Nephron (organoid): ENCODE results near the gene TTC9C.

Source experiments
- H3K27ac Mint-ChIP-seq, 3 experiments: 2 replicates each; pipeline ENCODE4 v1.8.0; 2020; ENCODE audit warnings: mixed read lengths in 3 of 3, mild to moderate bottlenecking in 2 of 3, moderate library complexity in 1 of 3
- H3K27me3 Mint-ChIP-seq: 2 replicates; pipeline ENCODE4 v1.8.0; 2021; ENCODE audit warnings: low read depth, mild to moderate bottlenecking, moderate library complexity, mixed read lengths
- H3K36me3 Mint-ChIP-seq: 2 replicates; pipeline ENCODE4 v1.8.0; 2020; ENCODE audit warnings: low read depth, mixed read lengths
- H3K4me1 Mint-ChIP-seq: 2 replicates; pipeline ENCODE4 v1.8.0; 2020; ENCODE audit warnings: mixed read lengths
- H3K4me3 Mint-ChIP-seq, 3 experiments: 2 replicates each; pipeline ENCODE4 v1.8.0; 2020; ENCODE audit warnings: mild to moderate bottlenecking in 3 of 3, mixed read lengths in 3 of 3, moderate library complexity in 2 of 3
- H3K9me3 Mint-ChIP-seq: 2 replicates; pipeline ENCODE4 v1.8.0; 2020; ENCODE audit warnings: mixed read lengths
- TF ChIP-seq, protein P1 (sequence below), 3 experiments: fragments of 200-600 bp; sonication (generic); IDR thresholded peaks; one replicate each; pipeline ENCODE4 v1.5.0; 2021; ENCODE audit warnings: antibody characterized with exemption in 3 of 3; ENCODE audit not compliant: unreplicated experiment in 3 of 3

Gene TTC9C

DNA sequence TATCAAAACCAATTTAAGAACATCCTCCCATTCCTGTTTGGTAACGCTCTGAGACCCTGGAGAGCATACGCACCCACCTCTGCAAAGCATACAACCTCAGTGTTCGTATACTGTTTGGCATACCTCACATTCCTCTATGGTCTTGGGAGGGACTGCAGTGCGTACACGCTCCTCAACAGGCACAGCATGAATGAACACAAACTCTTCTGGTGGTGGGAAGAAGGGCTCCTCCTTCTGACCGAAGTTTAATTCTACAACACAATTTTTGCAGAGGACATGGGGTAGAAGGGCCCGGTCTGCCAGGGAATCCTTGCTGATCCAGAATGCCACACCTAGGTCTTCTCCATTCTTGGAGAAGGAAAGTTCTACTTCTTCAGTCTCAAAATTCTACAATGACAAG lies 6.3 kb upstream of the TTC9C start:
- Mint-ChIP-seq H3K4me3 (peak overlapping the region; percentile 48 to 69 (median 67)), H3K36me3 (peaks cover 76% of the 10 kb centered on the region), H3K9me3 (no peaks in the 10 kb centered on the region), H3K27me3 (no peaks in the 10 kb centered on the region), H3K4me1 (peaks cover 30% of the 10 kb centered on the region), H3K27ac (peak overlapping the region; percentile 7 to 59 (median 49))
- TF ChIP-seq, protein P1, sequence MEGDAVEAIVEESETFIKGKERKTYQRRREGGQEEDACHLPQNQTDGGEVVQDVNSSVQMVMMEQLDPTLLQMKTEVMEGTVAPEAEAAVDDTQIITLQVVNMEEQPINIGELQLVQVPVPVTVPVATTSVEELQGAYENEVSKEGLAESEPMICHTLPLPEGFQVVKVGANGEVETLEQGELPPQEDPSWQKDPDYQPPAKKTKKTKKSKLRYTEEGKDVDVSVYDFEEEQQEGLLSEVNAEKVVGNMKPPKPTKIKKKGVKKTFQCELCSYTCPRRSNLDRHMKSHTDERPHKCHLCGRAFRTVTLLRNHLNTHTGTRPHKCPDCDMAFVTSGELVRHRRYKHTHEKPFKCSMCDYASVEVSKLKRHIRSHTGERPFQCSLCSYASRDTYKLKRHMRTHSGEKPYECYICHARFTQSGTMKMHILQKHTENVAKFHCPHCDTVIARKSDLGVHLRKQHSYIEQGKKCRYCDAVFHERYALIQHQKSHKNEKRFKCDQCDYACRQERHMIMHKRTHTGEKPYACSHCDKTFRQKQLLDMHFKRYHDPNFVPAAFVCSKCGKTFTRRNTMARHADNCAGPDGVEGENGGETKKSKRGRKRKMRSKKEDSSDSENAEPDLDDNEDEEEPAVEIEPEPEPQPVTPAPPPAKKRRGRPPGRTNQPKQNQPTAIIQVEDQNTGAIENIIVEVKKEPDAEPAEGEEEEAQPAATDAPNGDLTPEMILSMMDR (IDR thresholded peaks at IDR 0.05; ENCODE audit: unreplicated experiment in 3 of 3) = peak in 1 of 3 experiments; percentile 12

DNA sequence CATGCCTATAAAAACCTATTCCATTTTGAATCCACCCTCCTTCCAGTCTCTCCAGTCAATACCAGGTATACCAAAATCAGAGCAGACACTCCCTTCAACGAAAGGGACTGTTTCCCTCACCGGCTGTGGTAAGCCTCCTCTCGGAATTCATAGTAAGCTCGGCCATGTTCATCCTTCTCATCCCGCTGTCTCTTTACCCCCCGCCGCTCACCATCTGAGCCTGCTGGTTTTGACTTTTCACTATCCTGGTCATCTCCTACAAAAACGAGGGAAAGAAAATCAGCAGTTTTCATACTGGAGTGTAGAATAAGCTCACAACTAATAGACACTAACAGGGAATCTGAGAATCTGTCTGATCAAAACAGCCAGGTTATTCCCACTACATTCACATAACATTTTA lies 4.1 kb upstream of the TTC9C start:
- Mint-ChIP-seq H3K9me3 (no peaks in the 10 kb centered on the region), H3K27ac (peak overlapping the region; percentile 15 to 100 (median 15)), H3K4me3 (peak overlapping the region; percentile 87 to 98 (median 91)), H3K36me3 (peaks cover 58% of the 10 kb centered on the region), H3K4me1 (peaks cover 39% of the 10 kb centered on the region), H3K27me3 (no peaks in the 10 kb centered on the region)
- TF ChIP-seq, protein P1 (IDR thresholded peaks at IDR 0.05; ENCODE audit: unreplicated experiment in 3 of 3) = no peak

DNA sequence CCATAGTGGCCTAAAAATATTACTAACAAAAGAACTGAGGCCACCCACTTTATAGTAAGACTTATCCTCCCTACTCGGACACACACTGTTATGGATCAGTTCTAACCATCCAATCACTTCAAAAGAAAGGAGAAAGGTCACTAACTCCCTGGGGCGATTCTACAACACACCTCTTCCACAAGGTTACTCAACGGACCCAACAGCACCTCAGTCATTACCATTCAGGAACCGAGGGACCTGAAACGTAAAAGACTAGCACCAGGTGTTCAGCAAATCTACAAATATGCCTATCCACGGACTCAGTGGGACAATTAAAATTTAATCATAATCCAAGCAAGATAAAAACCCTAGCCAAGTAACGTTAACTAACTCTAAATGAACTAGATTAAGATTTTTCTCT lies 2.6 kb upstream of the TTC9C start:
- Mint-ChIP-seq H3K9me3 (no peaks in the 10 kb centered on the region), H3K4me3 (peak overlapping the region; percentile 87 to 98 (median 91))

DNA sequence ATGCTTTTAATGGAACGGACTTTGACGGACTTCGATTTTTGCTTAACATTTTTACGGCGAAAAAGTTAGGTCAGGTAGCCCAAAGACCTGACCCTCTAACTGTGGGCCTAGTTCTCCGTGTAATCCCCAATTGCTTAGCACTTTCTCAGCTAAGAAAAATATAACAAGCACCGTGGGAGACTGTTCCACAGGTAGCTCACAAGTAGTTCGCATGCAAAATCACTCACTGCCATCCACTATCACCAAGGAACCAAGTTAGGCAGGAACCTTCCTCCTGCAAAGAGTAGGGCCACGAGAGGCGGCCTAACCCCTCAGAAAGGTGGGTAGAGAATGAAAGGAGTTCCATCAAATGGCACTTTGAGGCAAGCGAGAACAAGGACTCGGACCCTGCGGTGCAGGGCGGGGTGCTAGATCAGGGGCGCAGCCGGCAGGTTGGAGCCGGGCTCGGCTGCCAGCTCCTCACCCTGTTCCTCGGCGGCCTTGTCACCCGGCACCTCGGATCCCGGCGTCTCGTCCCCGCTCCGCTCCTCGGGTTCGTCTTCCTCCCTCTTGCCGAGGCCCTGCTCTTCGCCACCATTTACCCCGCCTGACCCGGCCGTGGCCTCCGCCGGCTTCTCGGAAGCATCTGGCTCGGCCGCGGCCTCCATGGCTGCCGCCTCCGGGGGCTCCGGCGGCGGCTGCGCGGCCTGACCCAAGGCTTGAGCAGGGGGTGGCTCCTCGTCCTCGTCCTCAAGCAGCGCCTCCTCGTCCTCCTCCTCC lies 2.0 kb upstream of the TTC9C start:
- TF ChIP-seq, protein P1 (IDR thresholded peaks at IDR 0.05; ENCODE audit: unreplicated experiment in 3 of 3) = no peak
- Mint-ChIP-seq H3K36me3 (peaks cover 39% of the 10 kb centered on the region), H3K4me1 (peaks cover 44% of the 10 kb centered on the region), H3K27me3 (no peaks in the 10 kb centered on the region), H3K4me3 (peak overlapping the region; percentile 87 to 98 (median 91)), H3K9me3 (no peaks in the 10 kb centered on the region), H3K27ac (peak overlapping the region; percentile 80 to 100 (median 89))

More for the DNA sequence above, 2.6 kb upstream of the TTC9C start:
- Mint-ChIP-seq H3K27me3 (no peaks in the 10 kb centered on the region), H3K4me1 (peaks cover 44% of the 10 kb centered on the region), H3K36me3 (peaks cover 45% of the 10 kb centered on the region), H3K27ac (peak overlapping the region; percentile 80 to 100 (median 89))
- TF ChIP-seq, protein P1 (IDR thresholded peaks at IDR 0.05; ENCODE audit: unreplicated experiment in 3 of 3) = no peak

DNA sequence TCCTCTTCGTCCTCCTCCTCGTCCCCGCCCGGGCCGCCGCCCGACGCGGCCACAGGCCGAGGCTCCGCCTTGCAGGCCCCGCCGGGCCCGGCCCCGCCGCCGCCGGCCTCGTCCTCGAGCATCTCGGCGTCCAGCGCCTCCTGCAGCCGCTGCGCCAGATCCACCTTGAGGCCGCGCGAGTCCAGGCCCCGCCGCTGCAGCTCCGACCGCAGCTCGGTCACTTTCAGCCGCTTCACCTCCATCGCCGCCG lies 1.4 kb upstream of the TTC9C start:
- Mint-ChIP-seq H3K4me1 (peaks cover 44% of the 10 kb centered on the region), H3K9me3 (no peaks in the 10 kb centered on the region), H3K27me3 (no peaks in the 10 kb centered on the region), H3K27ac (peak overlapping the region in 2 of 3 experiments; percentile 98 to 100), H3K4me3 (peak overlapping the region; percentile 87 to 98 (median 91)), H3K36me3 (peaks cover 34% of the 10 kb centered on the region)
- TF ChIP-seq, protein P1 (IDR thresholded peaks at IDR 0.05; ENCODE audit: unreplicated experiment in 3 of 3) = no peak
